Testis (tissue), 3 donors: ENCODE results near the gene GLRX. TPM values are rescaled to one million over a fixed set of nuclear protein-coding genes. Genes with fewer than 3 reads are reported as not detected.
A peak's percentile ranks its signal among the peaks of the same experiment; 100 is the strongest.
"Not testable (repeated sequence)": the region's sequence is repeated elsewhere in the genome, so short reads cannot be mapped to it uniquely, and the experiment has no call there.

Experiments
- DNase-seq: peaks from one replicate; pipeline ENCODE4 v3.0.0-alpha.2; 2019
- H3K27ac ChIP-seq, 2 donors: fragments of 200-600 bp; sonication (generic); one replicate each; pipeline ENCODE4 v1.5.1; 2019
- H3K27me3 ChIP-seq: fragments of 200-600 bp; sonication (generic); one replicate; pipeline ENCODE4 v1.5.1; 2019
- H3K36me3 ChIP-seq: fragments of 200-600 bp; sonication (generic); one replicate; pipeline ENCODE4 v1.5.1; 2017; ENCODE audit warnings: low read depth; ENCODE audit errors: missing control alignments
- H3K4me1 ChIP-seq: fragments of 200-600 bp; sonication (generic); one replicate; pipeline ENCODE4 v1.5.1; 2019
- H3K4me3 ChIP-seq, 2 donors: fragments of 200-600 bp; sonication (generic); one replicate each; pipeline ENCODE4 v1.5.1; 2017 to 2019
- H3K9me3 ChIP-seq: fragments of 200-600 bp; sonication (generic); one replicate; pipeline ENCODE4 v1.5.1; 2017
- CTCF ChIP-seq, 3 experiments: fragments of 450-650 bp in 2 of 3; fragments of 200-600 bp in 1 of 3; sonication (generic) in 1 of 3; IDR thresholded peaks; one replicate each; pipeline ENCODE4 v1.5.1; 2016 to 2019; ENCODE audit warnings: antibody characterized with exemption in 3 of 3, mild to moderate bottlenecking in 2 of 3, moderate library complexity in 1 of 3
- POLR2A ChIP-seq: fragments of 450-650 bp; IDR thresholded peaks from one replicate; pipeline ENCODE4 v1.6.1; 2017; ENCODE audit warnings: antibody characterized with exemption, mild to moderate bottlenecking, moderate library complexity
- WGBS, 2 donors: methylation state at CpG; one replicate each; pipeline ENCODE4 v1.1.5; 2018; 5-methylcytosine and 5-hydroxymethylcytosine counted together
- intact Hi-C: fragments of 100-400 bp; cut with DNase I; formaldehyde crosslinking; loops from one replicate; pipeline ENCODE4 v1.15.1; 2023; ENCODE audit warnings: low total_unique reads
- polyA plus RNA-seq: library from polyadenylated mRNA; stranded (reverse); fragments of 350-450 nt; fragmentation: Illumina TruSeq; extraction: RNeasy Lipid Tissue Mini Kit (QIAGEN cat#74804); gene quantifications from one replicate; pipeline ENCODE4 v1.2.3, GENCODE V29; 2014; ENCODE audit warnings: low read depth, low replicate concordance; ENCODE audit not compliant: insufficient read depth
- total RNA-seq, 2 donors: library from RNA; depleted of rRNA; stranded (reverse); fragments of >200 nt; gene quantifications; one replicate each; pipeline ENCODE4 v1.2.3, GENCODE V29; 2016

Gene GLRX
- total and polyA plus RNA-seq, 3 donors from 2014 or later, result 4.5 to 15.0 (median 5.4) TPM

DNA sequence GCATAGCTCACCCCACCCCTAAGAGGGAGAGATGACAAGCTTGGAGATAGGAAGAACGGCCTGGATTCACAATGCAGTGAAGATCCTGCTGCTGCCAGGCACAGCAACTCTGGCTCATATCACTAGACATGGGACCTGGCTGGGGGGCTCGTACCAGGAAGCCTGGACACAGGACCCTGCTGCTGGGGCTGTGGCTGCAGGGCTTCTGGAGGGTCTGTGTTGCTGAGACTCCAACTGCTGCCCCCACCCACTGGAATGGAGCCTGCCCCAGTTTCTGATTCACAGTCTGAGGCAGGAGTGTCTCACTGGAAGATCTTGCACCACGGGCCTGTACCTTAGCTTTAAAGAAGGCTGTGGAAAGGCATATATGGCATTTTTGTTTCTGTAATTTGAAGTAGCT, 31.0 kb upstream of the GLRX start:
- H3K36me3 ChIP-seq, result no peaks in the 10 kb centered on the region
- peaks cover 35% of the 10 kb centered on the region for H3K4me1 ChIP-seq
- WGBS, 2 donors, result 89 to 92% methylated on average over 2 to 3 of the region's 3 CpGs
- no peak for DNase-seq
- no peaks in the 10 kb centered on the region for H3K9me3 ChIP-seq
- H3K4me3 ChIP-seq, result no peak overlapping the region
- intact Hi-C loops, result no loop called here
- H3K27me3 ChIP-seq, result no peaks in the 10 kb centered on the region
- no peak overlapping the region for H3K27ac ChIP-seq
- no peak for TF ChIP-seq CTCF (IDR thresholded peaks at IDR 0.05)
- TF ChIP-seq POLR2A, result no peak

DNA sequence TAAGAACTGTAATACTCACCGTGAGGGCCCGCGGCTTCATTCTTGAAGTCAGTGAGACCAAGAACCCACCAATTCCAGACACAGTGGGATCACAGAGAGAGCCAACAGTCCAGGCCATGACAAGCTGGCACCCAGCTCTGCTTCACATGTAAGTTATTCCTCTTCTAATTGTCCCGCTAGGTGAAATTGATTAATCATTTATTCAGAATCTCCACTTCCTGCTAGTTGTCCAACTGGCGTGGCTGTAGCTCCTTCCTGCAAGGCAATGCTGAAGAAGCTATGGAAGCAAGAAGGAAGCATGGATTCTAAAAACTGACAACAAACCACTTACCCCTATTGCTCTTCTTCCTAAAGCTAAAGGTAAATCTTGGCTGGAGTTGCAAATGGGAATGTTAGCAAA, 30.0 kb upstream of the GLRX start:
- TF ChIP-seq POLR2A (no peak), CTCF (IDR thresholded peaks at IDR 0.05) (no peak)
- Histone ChIP-seq H3K27me3 (no peaks in the 10 kb centered on the region), H3K36me3 (no peaks in the 10 kb centered on the region), H3K4me1 (peaks cover 26% of the 10 kb centered on the region), H3K9me3 (no peaks in the 10 kb centered on the region), H3K4me3 (no peak overlapping the region), H3K27ac (no peak overlapping the region)
- DNase-seq, result no peak
- intact Hi-C loops, result no loop called here
- 85 to 93% methylated on average over 5 of the region's 5 CpGs for WGBS, 2 donors

DNA sequence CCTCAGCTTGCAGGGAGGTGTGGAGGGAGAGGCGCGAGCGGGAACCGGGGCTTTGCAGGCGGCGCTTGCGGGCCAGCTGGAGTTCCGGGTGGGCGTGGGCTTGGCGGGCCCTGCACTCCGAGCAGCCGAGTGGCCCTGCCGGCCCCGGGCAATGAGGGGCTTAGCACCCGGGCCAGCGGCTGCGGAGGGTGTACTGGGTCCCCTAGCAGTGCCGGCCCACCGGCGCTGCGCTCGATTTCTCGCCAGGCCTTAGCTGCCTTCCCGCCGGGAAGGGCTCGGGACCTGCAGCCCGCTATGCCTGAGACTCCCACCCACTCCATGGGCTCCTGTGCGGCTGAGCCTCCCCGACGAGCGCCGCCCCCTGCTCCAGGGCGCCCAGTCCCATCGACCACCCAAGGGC, 28.6 kb upstream of the GLRX start:
- intact Hi-C loops, DNase-seq, H3K27me3 ChIP-seq, H3K36me3 ChIP-seq, H3K27ac ChIP-seq, H3K9me3 ChIP-seq: not testable (repeated sequence)
- peak overlapping the region in 1 of 2 donors; percentile 36 for H3K4me3 ChIP-seq
- 68 to 82% methylated on average over 12 to 34 of the region's 34 CpGs for WGBS, 2 donors
- peaks cover 14% of the 10 kb centered on the region for H3K4me1 ChIP-seq

- TF ChIP-seq CTCF (IDR thresholded peaks at IDR 0.05) (no peak), POLR2A (no peak)
- no peaks in the 10 kb centered on the region for H3K36me3 ChIP-seq
- no peaks in the 10 kb centered on the region for H3K27me3 ChIP-seq
- intact Hi-C loops, result no loop called here
- H3K4me1 ChIP-seq, result peaks cover 14% of the 10 kb centered on the region
- peak overlapping the region in 1 of 2 donors; percentile 1 for H3K27ac ChIP-seq
- H3K4me3 ChIP-seq, result no peak overlapping the region
- DNase-seq, result no peak
- no peaks in the 10 kb centered on the region for H3K9me3 ChIP-seq
- 45 to 54% methylated on average over 5 of the region's 5 CpGs for WGBS, 2 donors
These were observed 27.9 kb upstream of the GLRX start for GRCh38 chr5:95850391-95850894.

DNA sequence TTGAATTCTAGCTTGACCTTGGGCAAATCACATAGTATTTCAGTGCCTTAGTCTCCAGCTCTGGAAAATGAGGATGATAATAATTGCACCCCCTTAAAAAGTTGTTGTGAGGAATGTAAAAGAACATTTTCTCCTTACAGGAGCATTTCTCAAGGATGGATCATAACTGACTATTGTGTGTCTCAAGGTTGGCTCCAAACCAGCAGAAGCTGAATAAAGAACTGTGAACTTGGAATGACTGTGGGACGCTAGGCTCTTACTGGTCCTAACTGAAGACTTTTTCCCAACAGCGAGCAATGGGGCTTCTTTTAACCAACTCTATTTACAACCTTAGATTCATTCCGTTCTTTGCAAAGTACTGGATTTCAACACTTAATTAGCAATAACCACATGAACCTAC, 26.2 kb upstream of the GLRX start:
- Histone ChIP-seq H3K27ac (peak overlapping the region; percentile 72 to 81), H3K4me1 (peaks cover 14% of the 10 kb centered on the region), H3K4me3 (no peak overlapping the region), H3K9me3 (no peaks in the 10 kb centered on the region), H3K36me3 (no peaks in the 10 kb centered on the region), H3K27me3 (no peaks in the 10 kb centered on the region)
- no peak for TF ChIP-seq CTCF (IDR thresholded peaks at IDR 0.05)
- TF ChIP-seq POLR2A, result no peak
- intact Hi-C loops, result loop anchor here (5.0 to 10.0 kb wide), 3 partner anchors 66 to 204 kb away; partner anchors contain the start of gene RFESD
- WGBS, 2 donors, result 42 to 47% methylated on average over 3 of the region's 3 CpGs
- DNase-seq, result peak; percentile 70
